Neutrophil (primary cell): ENCODE data around the gene AHRR.

Experiments used
- H3K27ac ChIP-seq: fragments of 200-600 bp; sonication (generic); 2 replicates; pipeline ENCODE4 v1.5.1; 2016; ENCODE audit warnings: mild to moderate bottlenecking, moderate library complexity
- H3K27me3 ChIP-seq: fragments of 200-600 bp; sonication (generic); 2 replicates; pipeline ENCODE4 v1.6.0; 2016; ENCODE audit warnings: mild to moderate bottlenecking
- H3K36me3 ChIP-seq: fragments of 200-600 bp; sonication (generic); 2 replicates; pipeline ENCODE4 v1.5.1; 2017
- H3K4me1 ChIP-seq, 2 experiments: fragments of 200-600 bp in 1 of 2; sonication (generic) in 1 of 2; 1 replicate in 1 of 2; 2 replicates in 1 of 2; pipeline versions ENCODE4 v1.5.1 to v1.6.1; 2013 to 2016; ENCODE audit warnings: low read depth in 1 of 2, low read length in 1 of 2, mild to moderate bottlenecking in 1 of 2, moderate library complexity in 1 of 2; ENCODE audit not compliant: control insufficient read depth in 1 of 2, insufficient read depth in 1 of 2
- H3K4me3 ChIP-seq, 2 experiments: fragments of 200-600 bp in 1 of 2; sonication (generic) in 1 of 2; 1 replicate in 1 of 2; 2 replicates in 1 of 2; pipeline ENCODE4 v1.5.1; 2013 to 2016; ENCODE audit warnings: low read depth in 1 of 2, low read length in 1 of 2, mild to moderate bottlenecking in 1 of 2, moderate library complexity in 1 of 2
- H3K9me3 ChIP-seq: fragments of 200-600 bp; sonication (generic); 2 replicates; pipeline ENCODE4 v1.5.1; 2016
- CTCF ChIP-seq: fragments of 200-600 bp; sonication (generic); IDR thresholded peaks from 2 replicates; pipeline ENCODE4 v1.5.1; 2016; ENCODE audit warnings: antibody characterized with exemption

The AHRR gene

GRCh38 chr5:389891-390622 is 68.5 kb downstream of the AHRR start:
- H3K27me3 ChIP-seq = no peaks in the 10 kb centered on the region
- H3K9me3 ChIP-seq = no peaks in the 10 kb centered on the region
- no peak for TF ChIP-seq CTCF
- no peak overlapping the region for H3K4me3 ChIP-seq
- no peaks in the 10 kb centered on the region for H3K36me3 ChIP-seq
- H3K27ac ChIP-seq = no peak overlapping the region
- H3K4me1 ChIP-seq = no peaks in the 10 kb centered on the region

- no peak for TF ChIP-seq CTCF
- H3K27me3 ChIP-seq = no peaks in the 10 kb centered on the region
- H3K4me3 ChIP-seq = no peak overlapping the region
- no peak overlapping the region for H3K27ac ChIP-seq
- no peaks in the 10 kb centered on the region for H3K4me1 ChIP-seq
- H3K9me3 ChIP-seq = no peaks in the 10 kb centered on the region
- H3K36me3 ChIP-seq = no peaks in the 10 kb centered on the region
These were observed 69.3 kb downstream of the AHRR start for GRCh38 chr5:390623-391491.

GRCh38 chr5:392431-392988 is 71.0 kb downstream of the AHRR start:
- H3K27ac ChIP-seq = no peak overlapping the region
- H3K36me3 ChIP-seq = no peaks in the 10 kb centered on the region
- no peaks in the 10 kb centered on the region for H3K9me3 ChIP-seq
- no peak overlapping the region for H3K4me3 ChIP-seq
- H3K4me1 ChIP-seq = no peaks in the 10 kb centered on the region
- no peaks in the 10 kb centered on the region for H3K27me3 ChIP-seq
- TF ChIP-seq CTCF = no peak

DNA sequence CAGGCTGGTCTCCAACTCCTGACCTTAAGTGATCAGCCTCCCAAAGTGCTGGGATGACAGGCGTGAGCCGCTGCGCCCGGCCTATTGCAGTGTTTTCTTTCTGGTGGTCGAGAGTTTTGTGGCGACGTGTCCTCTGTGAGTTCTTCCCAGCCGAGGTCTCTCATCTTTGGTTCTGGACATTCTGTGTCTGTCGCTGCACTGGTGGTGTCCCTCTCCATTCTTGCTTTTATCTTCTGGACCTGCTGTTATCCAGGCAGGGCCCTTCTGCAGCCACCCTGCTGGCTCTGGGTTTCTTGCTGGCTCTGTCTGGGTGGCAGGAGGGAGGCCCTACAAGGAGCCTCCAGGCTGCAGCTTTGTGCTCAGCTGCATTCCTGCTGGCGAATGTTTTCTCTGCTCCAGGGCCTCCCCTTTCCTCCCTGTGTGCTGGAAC is 72.3 kb downstream of the AHRR start:
- Histone ChIP-seq H3K27me3 (no peaks in the 10 kb centered on the region), H3K4me1 (no peaks in the 10 kb centered on the region), H3K36me3 (no peaks in the 10 kb centered on the region), H3K27ac (no peak overlapping the region), H3K4me3 (no peak overlapping the region), H3K9me3 (no peaks in the 10 kb centered on the region)
- no peak for TF ChIP-seq CTCF

DNA sequence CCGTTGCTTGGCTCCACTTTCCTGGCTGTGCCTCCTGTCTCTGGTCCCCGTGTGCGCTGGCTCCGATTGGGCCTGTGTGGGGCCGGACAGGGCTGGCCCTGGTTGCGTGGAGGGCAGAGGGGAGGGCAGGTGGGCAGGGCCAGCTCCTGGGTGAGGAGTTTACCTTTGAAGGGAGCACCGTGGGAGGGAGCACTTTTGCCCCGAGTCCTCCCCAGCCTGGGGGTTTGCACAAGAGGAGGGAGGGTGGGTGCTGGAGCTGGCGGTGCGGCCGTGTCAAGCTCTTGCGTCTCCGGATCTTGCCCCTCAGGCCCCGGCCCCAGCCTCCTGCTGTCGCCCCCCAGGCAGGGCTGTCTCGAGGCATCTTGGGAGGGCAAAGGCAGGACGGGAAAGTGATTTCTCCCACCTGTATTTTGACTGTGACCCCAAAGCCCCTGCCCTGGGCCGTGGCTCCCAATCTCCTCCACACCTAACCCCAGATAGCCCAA is 73.2 kb downstream of the AHRR start:
- Histone ChIP-seq H3K4me1 (peaks cover 0 to 4% of the 10 kb centered on the region in 2 experiments), H3K4me3 (no peak overlapping the region), H3K27me3 (peaks cover 8% of the 10 kb centered on the region), H3K9me3 (no peaks in the 10 kb centered on the region), H3K27ac (no peak overlapping the region), H3K36me3 (no peaks in the 10 kb centered on the region)
- no peak for TF ChIP-seq CTCF
